HUES64 (cell line): ENCODE data around the gene UFM1.
"Not testable (repeated sequence)": the region's sequence is repeated elsewhere in the genome, so short reads cannot be mapped to it uniquely, and the experiment has no call there.

ENCODE experiments used
- H3K27ac ChIP-seq: 2 replicates; pipeline ENCODE4 v1.7.0; 2013; ENCODE audit warnings: low read depth, low read length, inconsistent platforms
- H3K27me3 ChIP-seq: 2 replicates; pipeline ENCODE4 v1.6.1; 2013; ENCODE audit warnings: mild to moderate bottlenecking, low read length; ENCODE audit not compliant: insufficient read depth
- H3K36me3 ChIP-seq: 2 replicates; pipeline ENCODE4 v1.6.1; 2013; ENCODE audit warnings: mild to moderate bottlenecking, low read length; ENCODE audit not compliant: insufficient read depth
- H3K4me1 ChIP-seq: 2 replicates; pipeline ENCODE4 v1.6.1; 2013; ENCODE audit warnings: mild to moderate bottlenecking, low read length, moderate library complexity; ENCODE audit not compliant: insufficient read depth
- H3K4me3 ChIP-seq: 2 replicates; pipeline ENCODE4 v1.5.1; 2013; ENCODE audit warnings: mild to moderate bottlenecking, low read length, moderate library complexity
- H3K9ac ChIP-seq: 2 replicates; pipeline ENCODE4 v1.6.1; 2013; ENCODE audit warnings: mild to moderate bottlenecking, low read depth, low read length
- H3K9me3 ChIP-seq: 2 replicates; pipeline ENCODE4 v1.6.1; 2013; ENCODE audit warnings: low read depth, low read length; ENCODE audit not compliant: insufficient read depth
- WGBS: fragments of 150-250, 120-280 bp; methylation state at CpG from one replicate; pipeline ENCODE4 v1.1.7; 2013; ENCODE audit warnings: missing lambda C conversion rate; 5-methylcytosine and 5-hydroxymethylcytosine counted together

UFM1 gene

DNA sequence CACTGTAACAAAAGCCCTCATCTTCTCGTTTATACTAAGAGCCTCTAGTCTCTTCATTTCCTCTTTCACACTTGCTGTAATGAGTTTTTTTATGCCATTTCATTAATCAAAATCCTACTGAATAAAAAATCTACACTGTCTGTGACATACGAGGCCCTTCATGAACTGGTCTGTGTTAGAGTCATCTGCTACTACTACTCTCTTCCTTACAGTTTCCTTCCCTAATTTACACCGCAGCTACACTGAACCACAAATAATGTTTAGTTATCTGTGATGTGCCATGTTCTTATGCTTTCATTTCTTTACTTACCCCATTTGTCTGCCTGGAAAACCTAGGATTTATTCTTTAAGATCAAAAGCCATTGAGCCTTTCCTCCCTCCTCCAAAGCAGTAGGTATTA, 16.0 kb downstream of the UFM1 start:
- peaks cover 7% of the 10 kb centered on the region for H3K4me1 ChIP-seq
- no peak overlapping the region for H3K4me3 ChIP-seq
- H3K27me3 ChIP-seq, result no peaks in the 10 kb centered on the region
- peaks cover 29% of the 10 kb centered on the region for H3K36me3 ChIP-seq
- no peak overlapping the region for H3K9ac ChIP-seq
- 87% methylated on average over 3 of the region's 3 CpGs for WGBS
- H3K27ac ChIP-seq, result no peak overlapping the region
- H3K9me3 ChIP-seq, result no peaks in the 10 kb centered on the region

DNA sequence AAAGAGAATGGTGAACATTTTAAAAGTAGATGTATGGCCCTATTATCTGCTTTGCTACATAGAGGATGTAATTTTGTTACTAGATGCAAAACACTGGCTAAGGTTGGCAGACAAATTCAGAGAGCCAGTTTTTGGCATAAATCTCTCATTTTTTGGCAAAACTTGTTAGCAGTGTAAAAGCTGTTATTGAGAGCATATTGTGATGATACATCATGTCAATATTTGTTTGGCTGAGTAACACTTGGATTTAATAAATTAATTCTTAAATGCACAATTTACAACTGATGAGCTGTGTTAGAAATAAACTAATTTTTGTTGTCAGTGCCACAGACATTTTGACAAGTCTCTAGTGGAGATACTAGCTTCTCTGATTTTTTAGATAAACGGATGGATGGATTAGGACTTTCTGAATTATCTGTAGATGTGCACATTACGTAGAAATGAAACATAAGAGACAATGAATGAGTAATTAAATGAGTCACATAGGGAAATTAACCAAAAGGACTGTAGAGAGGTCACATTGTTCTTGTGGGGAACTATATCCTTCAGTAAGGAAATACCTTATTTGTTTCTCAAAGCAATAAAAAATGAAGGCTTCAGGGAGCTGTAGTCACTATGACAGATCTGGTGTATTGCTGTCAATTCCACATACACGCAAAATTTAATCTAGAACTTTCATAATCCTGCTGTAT, 17.4 kb downstream of the UFM1 start:
- 87% methylated on average over 3 of the region's 3 CpGs for WGBS
- Histone ChIP-seq H3K9me3 (no peaks in the 10 kb centered on the region), H3K4me1 (peaks cover 7% of the 10 kb centered on the region), H3K27ac (no peak overlapping the region), H3K27me3 (no peaks in the 10 kb centered on the region), H3K36me3 (peaks cover 14% of the 10 kb centered on the region), H3K9ac (no peak overlapping the region), H3K4me3 (no peak overlapping the region)

DNA sequence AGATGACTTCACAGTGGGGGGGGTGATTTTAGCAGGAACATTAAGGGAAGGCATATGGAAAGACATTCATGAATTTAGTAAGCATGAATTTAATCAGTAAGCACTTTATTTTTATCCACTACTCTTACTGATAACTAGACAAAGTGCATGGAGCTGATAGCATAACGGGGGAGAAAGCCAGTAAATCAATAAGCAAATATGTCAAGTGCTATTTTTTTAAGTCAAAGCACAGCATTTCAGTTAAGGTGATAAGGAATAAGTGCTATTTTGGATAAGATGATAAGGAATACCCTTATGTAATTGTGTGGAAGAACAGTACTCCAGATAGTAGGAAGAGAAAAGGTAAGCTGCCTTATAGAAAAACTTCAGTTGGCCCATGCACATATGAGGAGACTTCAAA, 19.4 kb downstream of the UFM1 start:
- 74% methylated on average over 1 of the region's 1 CpG for WGBS
- H3K36me3 ChIP-seq, result no peaks in the 10 kb centered on the region
- no peak overlapping the region for H3K4me3 ChIP-seq

DNA sequence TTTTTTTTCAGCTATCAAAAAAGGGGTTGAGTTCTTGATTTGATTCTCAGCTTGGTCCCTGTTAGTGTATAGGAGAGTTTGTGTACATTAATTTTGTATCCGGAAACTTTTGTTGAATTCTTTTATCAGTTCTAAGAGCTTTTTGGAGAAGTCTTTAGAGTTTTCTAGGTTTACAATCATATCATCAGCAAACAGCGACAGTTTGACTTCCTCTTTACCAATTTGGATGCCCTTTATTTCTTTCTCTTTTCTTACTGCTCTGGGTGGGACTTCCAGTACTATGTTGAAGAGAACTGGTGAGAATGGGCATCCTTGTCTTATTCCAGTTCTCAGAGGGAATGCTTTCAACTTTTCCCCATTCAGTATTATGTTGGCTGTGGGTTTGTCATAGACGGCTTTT, 20.4 kb downstream of the UFM1 start:
- H3K36me3 ChIP-seq, H3K9me3 ChIP-seq, H3K4me1 ChIP-seq, H3K9ac ChIP-seq, H3K27ac ChIP-seq, H3K27me3 ChIP-seq, H3K4me3 ChIP-seq: not testable (repeated sequence)
- WGBS, result 100% methylated on average over 2 of the region's 3 CpGs

More for the DNA sequence above, 19.4 kb downstream of the UFM1 start:
- no peak overlapping the region for H3K27ac ChIP-seq
- peaks cover 7% of the 10 kb centered on the region for H3K4me1 ChIP-seq
- no peaks in the 10 kb centered on the region for H3K27me3 ChIP-seq
- H3K9me3 ChIP-seq, result no peaks in the 10 kb centered on the region
- no peak overlapping the region for H3K9ac ChIP-seq

DNA sequence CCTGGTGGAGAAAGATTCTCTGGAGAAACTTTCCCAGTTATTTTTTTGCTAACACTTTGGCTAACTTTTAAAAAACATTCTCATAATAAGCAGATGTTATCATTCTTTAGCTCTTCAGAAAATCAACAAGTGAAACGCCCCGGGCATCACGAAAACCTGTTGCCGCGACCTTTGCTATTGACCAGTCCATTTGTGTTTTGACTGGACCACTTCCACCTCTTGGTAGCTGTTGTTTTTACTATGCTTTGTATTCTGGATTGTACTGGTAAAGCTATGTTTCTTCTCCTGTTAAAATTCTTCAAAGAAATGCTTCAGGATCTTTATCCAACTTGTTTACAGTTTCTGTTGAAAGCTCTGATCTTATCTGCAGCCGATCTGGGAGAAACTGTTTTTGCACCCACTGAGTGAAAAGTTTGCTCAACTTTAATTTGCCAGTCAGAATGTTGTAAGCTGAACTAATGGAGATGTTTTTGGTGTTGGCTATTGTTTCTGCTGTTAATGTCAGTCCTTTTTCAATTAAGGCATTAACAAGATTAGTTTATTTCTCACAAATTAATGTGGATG, 23.3 kb downstream of the UFM1 start:
- 78% methylated on average over 6 of the region's 6 CpGs for WGBS
- no peaks in the 10 kb centered on the region for H3K9me3 ChIP-seq

DNA sequence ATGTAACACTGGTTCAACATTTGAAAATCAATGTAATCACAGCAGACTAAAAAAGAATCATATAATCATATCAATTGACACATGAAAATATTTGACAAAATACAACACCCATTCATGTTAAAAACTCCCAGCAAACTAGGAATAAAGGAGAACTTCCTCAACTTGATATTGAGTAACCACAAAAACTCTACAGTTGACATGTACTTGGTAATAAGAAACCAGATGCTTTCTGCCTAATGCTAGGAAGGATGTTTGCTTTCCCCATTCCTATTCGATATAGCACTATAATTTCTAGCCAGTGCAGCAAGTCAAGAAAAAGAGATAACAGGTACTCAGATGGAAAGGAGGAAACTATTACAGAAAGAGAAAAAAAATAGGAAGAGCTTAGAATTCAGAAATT, 26.9 kb downstream of the UFM1 start:
- H3K27me3 ChIP-seq, result no peaks in the 10 kb centered on the region
- H3K36me3 ChIP-seq, result no peaks in the 10 kb centered on the region
- no peak overlapping the region for H3K27ac ChIP-seq
- H3K9me3 ChIP-seq, result no peaks in the 10 kb centered on the region
- H3K4me1 ChIP-seq, result no peaks in the 10 kb centered on the region
- H3K4me3 ChIP-seq, result no peak overlapping the region
- no peak overlapping the region for H3K9ac ChIP-seq
- no CpG with 5 or more reads among the region's 1 CpG for WGBS

More for the DNA sequence above, 23.3 kb downstream of the UFM1 start:
- no peaks in the 10 kb centered on the region for H3K36me3 ChIP-seq
- no peaks in the 10 kb centered on the region for H3K27me3 ChIP-seq
- no peak overlapping the region for H3K4me3 ChIP-seq
- no peaks in the 10 kb centered on the region for H3K4me1 ChIP-seq
- H3K9ac ChIP-seq, result no peak overlapping the region
- no peak overlapping the region for H3K27ac ChIP-seq

DNA sequence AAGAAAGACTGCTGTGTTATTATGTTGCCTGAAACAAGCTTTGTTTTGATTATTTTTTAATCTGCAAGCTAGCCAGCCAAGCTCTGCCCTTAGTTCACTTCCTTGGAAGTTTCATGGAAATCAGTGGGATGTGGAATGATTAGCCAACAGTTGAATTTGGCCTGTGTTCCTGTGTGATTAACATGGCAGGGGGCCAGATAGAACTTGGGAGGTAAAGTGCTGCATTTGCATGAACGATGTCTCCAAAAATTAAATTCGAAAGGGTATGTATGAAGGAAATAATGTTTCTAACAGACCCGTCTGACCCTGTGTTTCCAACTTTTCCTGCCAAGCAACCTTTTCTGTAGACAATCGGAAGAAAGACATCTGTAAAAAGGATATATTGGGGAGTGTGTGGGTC, 32.2 kb downstream of the UFM1 start:
- no peaks in the 10 kb centered on the region for H3K4me1 ChIP-seq
- WGBS, result 87% methylated on average over 4 of the region's 4 CpGs
- H3K27ac ChIP-seq, result no peak overlapping the region
- no peaks in the 10 kb centered on the region for H3K9me3 ChIP-seq
- no peak overlapping the region for H3K9ac ChIP-seq
- no peaks in the 10 kb centered on the region for H3K27me3 ChIP-seq
- H3K4me3 ChIP-seq, result no peak overlapping the region
- H3K36me3 ChIP-seq, result no peaks in the 10 kb centered on the region

DNA sequence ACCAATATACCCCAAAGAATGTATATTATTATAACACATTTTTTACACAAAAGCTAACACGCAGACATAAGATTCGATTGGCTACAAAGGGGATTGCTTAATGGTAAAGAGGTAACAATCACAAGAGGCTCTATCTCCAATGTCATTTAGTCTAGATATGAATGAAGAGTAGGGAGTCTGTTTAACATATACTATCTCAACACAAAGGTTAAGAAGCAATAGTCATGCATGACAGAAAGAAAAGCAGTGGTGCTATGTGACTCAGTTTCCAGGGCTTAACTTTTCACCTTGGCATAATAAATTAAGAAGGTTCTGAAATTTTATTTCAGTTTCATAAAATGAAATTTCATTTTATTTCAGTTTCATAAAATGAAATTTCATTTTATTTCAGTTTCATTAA, 33.3 kb downstream of the UFM1 start:
- Histone ChIP-seq H3K9me3 (no peaks in the 10 kb centered on the region), H3K27ac (no peak overlapping the region), H3K4me3 (no peak overlapping the region), H3K27me3 (no peaks in the 10 kb centered on the region), H3K4me1 (no peaks in the 10 kb centered on the region), H3K9ac (no peak overlapping the region), H3K36me3 (no peaks in the 10 kb centered on the region)
- no CpG with 5 or more reads among the region's 2 CpGs for WGBS

DNA sequence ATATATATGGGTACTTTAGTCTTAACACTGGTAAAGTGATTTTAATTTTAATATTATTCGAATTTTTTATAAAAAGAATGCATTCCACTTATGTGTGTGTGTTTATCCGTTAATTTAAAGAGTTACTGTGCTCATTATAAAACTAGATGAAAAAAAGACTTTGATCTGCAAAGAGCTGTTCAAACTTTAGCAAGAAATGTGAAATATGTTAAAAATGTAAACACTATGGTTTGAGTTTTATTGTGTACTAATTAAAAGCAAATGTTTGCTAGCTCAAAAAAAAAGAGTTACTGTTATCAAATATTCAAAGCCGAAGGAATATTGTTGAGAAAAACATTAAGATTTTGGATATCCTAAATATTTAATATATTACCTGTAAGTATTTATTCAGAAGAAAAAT, 34.5 kb downstream of the UFM1 start:
- Histone ChIP-seq H3K9ac (no peak overlapping the region), H3K27ac (no peak overlapping the region), H3K4me3 (no peak overlapping the region), H3K27me3 (no peaks in the 10 kb centered on the region), H3K9me3 (no peaks in the 10 kb centered on the region), H3K4me1 (0 out of 2 replicates have a peak, but pooled peaks cover 3% of the 10 kb centered on the region), H3K36me3 (no peaks in the 10 kb centered on the region)
- WGBS, result 85% methylated on average over 2 of the region's 3 CpGs

DNA sequence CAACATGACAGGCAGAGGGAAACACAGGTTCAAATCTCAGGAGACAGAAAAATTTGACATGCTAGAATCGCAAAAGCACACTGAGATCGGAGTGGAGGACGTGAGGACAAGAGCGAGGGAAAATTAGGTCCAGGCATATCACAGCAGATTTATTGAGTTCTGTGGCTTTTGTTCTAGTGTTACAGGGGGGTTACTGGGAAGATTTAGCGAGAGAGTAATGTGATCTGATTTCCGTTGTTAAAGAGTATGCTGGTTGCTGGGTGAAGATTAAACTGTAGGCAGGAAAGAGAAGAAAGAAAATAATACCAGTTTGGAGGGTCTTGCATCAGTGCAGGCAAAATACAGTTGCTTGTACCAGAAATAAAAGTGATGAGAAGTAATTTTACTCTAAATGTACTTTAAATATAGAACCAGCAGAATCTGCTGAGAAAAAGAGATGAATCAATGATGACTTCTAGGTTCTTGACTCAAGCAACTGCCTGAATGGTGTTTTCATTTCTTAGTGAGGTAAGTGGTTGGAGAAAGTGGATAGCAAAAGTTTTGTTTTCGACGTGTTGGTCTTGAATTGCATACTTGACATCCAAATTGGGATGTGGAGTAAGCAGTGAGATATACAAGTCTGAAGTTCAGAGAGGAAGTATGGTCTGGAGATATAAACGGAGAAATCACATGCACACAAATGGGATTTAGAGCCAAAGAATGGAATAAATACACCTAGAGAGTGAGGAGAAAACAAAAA, 35.7 kb downstream of the UFM1 start:
- Histone ChIP-seq H3K9ac (no peak overlapping the region), H3K27me3 (no peaks in the 10 kb centered on the region), H3K36me3 (no peaks in the 10 kb centered on the region), H3K27ac (no peak overlapping the region), H3K9me3 (no peaks in the 10 kb centered on the region), H3K4me1 (0 out of 2 replicates have a peak, but pooled peaks cover 3% of the 10 kb centered on the region), H3K4me3 (no peak overlapping the region)
- WGBS, result 90% methylated on average over 9 of the region's 9 CpGs

DNA sequence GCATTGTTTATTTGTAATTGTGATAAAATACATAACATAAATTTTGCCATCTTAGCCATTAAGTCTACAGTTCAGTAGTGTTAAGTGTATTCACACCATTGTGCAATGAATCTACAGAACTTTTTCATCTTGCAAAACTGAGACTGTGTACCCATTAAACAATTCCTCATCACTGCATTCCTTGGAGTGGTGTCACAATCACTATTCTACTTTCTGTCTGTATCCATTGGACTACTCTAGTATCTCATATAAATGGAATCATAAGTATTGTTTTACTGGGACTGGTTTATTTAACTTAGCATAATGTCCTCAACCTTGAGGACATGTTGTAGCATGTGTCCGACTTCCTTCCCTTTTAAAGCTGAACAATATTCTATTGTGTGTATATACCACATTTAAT, 36.8 kb downstream of the UFM1 start:
- Histone ChIP-seq H3K36me3 (no peaks in the 10 kb centered on the region), H3K27ac (no peak overlapping the region), H3K4me3 (no peak overlapping the region), H3K4me1 (0 out of 2 replicates have a peak, but pooled peaks cover 3% of the 10 kb centered on the region), H3K27me3 (no peaks in the 10 kb centered on the region), H3K9ac (no peak overlapping the region), H3K9me3 (no peaks in the 10 kb centered on the region)
- WGBS, result no CpG with 5 or more reads among the region's 1 CpG
